NB4 (cell line): Measurements from ENCODE around the gene SNTG2.

Source experiments
- MYC ChIP-seq: IDR thresholded peaks from 2 replicates; pipeline ENCODE4 v1.6.1; 2011; ENCODE audit warnings: low read depth, low read length
- POLR2A ChIP-seq: IDR thresholded peaks from 2 replicates; pipeline ENCODE4 v1.6.1; 2011; ENCODE audit warnings: mild to moderate bottlenecking; ENCODE audit not compliant: insufficient read length; ENCODE audit errors: extremely low read depth
- TF ChIP-seq, protein P1 (sequence below): IDR thresholded peaks from one replicate; pipeline ENCODE4 v1.5.1; 2012; ENCODE audit warnings: low read depth, low read length
- TF ChIP-seq, protein P2 (sequence below): IDR thresholded peaks from 2 replicates; pipeline ENCODE4 v1.6.1; 2011; ENCODE audit warnings: low read depth, low read length

DNA sequence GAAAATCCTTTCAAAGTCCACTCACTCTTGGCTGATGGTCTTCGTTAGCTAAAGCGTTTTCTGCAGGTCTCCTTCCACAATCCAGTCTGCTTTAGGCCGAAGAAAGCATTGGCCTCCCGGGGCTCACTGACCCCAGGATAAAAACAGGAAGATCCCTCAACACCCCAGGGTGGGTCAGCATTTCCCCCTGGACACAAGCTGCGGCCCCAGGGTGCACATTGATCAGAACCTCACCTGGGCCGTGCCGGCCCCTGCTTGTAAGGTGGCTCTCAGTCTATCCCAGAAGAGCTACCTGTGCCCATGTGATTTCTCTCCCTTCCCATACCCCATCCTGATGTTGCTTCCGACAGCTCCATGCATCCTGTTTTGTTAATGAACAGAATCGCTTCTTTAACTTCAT lies 349.6 kb downstream of the SNTG2 start:
- TF ChIP-seq, protein P1, sequence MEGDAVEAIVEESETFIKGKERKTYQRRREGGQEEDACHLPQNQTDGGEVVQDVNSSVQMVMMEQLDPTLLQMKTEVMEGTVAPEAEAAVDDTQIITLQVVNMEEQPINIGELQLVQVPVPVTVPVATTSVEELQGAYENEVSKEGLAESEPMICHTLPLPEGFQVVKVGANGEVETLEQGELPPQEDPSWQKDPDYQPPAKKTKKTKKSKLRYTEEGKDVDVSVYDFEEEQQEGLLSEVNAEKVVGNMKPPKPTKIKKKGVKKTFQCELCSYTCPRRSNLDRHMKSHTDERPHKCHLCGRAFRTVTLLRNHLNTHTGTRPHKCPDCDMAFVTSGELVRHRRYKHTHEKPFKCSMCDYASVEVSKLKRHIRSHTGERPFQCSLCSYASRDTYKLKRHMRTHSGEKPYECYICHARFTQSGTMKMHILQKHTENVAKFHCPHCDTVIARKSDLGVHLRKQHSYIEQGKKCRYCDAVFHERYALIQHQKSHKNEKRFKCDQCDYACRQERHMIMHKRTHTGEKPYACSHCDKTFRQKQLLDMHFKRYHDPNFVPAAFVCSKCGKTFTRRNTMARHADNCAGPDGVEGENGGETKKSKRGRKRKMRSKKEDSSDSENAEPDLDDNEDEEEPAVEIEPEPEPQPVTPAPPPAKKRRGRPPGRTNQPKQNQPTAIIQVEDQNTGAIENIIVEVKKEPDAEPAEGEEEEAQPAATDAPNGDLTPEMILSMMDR: no peak
- TF ChIP-seq MYC (no peak), POLR2A (no peak)
- TF ChIP-seq, protein P2, sequence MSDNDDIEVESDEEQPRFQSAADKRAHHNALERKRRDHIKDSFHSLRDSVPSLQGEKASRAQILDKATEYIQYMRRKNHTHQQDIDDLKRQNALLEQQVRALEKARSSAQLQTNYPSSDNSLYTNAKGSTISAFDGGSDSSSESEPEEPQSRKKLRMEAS: no peak
